IPS-11a (cell line): ENCODE data around the gene MEI1.

ENCODE experiments used
- H3K4me3 ChIP-seq: one replicate; pipeline ENCODE4 v1.5.1; 2013; ENCODE audit warnings: low read depth, low read length, control low read depth

Gene MEI1

GRCh38 chr22:41739576-41739975, 40.3 kb downstream of the MEI1 start:
- no peak overlapping the region for H3K4me3 ChIP-seq

- H3K4me3 ChIP-seq: no peak overlapping the region
Observed at GRCh38 chr22:41742918-41743317, 43.6 kb downstream of the MEI1 start.

- no peak overlapping the region for H3K4me3 ChIP-seq
Observed at GRCh38 chr22:41745968-41746367, 46.7 kb downstream of the MEI1 start.

- H3K4me3 ChIP-seq: no peak overlapping the region
Observed at GRCh38 chr22:41746567-41747400, 47.5 kb downstream of the MEI1 start.

DNA sequence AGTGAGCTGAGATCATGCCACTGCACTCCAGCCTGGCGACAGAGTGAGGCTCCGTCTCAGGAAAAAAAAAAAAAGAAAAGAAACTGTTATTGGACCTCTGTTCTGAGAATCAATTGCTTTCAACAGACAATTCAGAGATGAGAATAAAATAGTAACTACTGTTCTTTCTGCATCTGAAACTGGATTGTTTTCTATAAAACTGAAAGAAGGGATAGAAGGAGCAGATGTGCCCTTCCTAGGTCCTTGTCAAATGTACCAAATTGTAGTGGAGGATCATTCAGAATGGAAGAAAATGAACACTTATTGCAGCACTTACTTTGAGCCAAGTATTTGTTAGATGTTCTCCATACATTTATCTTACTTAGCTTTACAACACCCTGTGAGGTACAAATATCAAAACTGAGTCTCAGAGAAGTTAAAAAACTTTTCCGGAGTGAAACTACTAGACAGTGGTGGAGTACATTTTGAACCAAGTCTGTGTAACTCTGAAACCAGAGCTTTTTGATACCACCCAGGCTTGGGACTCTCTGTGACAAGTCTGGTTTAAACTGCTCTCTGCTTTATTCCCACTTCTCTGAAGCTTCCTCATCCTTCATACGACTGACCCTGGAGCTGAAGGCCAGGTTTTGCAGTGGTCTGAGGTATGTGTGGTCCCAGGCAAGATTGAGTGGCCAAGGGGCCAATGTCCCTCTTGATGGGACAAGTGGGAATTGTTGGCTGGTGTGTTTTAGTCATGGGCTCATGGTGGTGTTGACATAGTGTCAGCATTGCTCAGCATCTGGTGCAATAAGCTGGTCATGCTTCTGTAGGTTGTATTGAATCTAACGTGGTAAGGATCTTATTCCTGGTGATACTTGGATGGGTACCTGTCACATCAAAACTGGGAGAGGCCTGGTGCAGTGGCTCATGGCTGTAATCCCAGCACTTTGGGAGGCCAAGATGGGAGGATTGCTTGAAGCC, 53.0 kb downstream of the MEI1 start:
- no peak overlapping the region for H3K4me3 ChIP-seq

GRCh38 chr22:41753984-41754383, 54.7 kb downstream of the MEI1 start:
- H3K4me3 ChIP-seq: no peak overlapping the region

- H3K4me3 ChIP-seq: no peak overlapping the region
Observed at GRCh38 chr22:41757502-41757901, 58.2 kb downstream of the MEI1 start.

DNA sequence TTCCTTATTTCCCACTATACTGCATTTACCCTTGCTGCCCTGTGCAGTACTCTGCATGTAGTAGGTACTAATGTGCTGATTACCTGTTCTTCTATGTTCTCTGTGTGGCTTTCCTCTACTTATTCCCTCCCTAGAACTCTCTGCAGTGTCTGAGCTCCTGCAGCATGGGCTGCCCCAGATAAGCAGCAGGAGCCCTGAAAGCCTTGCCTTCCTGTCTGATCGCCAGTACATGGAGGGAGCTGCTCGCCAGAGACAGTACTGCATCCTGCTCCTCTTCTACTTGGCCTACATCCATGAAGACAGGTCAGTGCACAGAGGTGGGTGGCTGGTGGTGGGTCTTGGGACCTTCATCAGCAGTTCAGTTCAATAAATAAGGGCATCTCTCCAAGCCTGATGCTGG, 58.9 kb downstream of the MEI1 start:
- H3K4me3 ChIP-seq: no peak overlapping the region

DNA sequence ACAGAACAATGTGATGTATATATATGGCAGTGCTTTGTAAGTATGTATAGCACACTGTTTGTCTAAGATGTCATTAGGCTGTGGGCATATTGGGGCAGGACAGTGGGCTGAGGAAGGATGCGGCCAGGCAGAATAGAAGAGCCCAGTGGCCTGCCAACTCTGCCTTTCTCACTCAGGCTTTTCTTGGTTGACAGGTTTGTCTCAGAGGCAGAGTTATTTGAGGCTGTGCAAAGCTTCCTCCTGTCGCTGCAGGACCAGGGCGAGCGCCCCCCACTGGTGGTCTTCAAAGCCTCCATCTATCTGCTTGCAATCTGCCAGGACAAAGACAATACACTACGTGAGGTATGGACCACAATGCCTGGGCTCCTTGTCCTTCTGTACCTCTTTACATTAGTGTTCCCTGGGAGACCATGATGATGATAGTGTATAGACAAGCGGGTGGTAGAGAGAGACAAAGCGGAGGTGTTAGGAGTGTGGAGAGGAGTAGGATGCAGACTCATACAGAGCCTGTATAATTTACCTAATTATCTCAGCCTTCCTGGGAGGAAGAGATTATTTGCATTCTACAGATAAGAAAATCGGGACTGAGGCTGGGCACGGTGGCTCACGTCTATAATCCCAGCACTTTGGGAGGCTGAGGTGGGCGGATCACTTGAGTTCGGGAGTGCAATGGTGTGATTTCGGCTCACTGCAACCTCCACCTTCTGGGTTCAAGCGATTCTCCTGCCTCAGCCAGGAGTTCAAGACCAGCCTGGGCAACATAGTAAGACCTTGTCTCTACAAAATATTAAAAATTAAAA, 63.9 kb downstream of the MEI1 start:
- H3K4me3 ChIP-seq: no peak overlapping the region

DNA sequence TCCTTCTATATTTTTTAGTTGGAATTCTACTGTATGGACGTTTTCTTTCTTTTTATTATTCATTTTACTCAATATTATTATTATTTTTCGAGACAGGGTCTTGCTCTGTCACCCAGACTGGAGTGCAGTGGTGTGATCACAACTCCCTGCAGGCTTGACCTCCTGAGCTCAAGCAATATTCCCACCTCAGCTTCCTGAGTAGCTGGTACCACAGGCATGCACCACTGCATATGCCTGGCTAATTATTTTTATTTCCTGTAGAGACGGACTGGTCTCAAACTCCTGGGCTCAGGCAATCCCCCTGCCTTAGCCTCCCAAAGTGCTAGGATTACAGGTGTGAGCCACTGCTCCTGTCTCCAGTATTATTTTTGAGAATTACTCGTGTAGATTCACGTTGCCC, 67.2 kb downstream of the MEI1 start:
- H3K4me3 ChIP-seq: no peak overlapping the region

DNA sequence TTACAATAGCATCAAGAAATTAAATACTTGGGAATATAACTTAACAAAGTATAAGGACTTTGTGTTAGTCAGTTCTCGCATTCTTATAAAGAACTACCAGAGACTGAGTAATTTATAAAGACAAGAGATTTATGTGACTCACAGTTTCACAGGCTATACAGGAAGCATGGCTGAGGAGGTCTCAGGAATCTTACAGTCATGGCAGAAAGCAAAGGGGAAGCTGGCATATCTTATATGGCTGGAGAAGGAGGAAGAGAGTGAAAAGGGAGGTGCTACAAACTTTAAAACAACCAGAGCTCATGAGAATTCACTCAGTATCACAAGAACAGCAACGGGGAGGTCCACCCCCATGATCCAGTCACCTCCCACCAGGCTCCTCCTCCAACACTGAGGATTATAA, 69.1 kb downstream of the MEI1 start:
- H3K4me3 ChIP-seq: no peak overlapping the region

GRCh38 chr22:41770715-41771468, 71.6 kb downstream of the MEI1 start:
- H3K4me3 ChIP-seq: no peak overlapping the region

DNA sequence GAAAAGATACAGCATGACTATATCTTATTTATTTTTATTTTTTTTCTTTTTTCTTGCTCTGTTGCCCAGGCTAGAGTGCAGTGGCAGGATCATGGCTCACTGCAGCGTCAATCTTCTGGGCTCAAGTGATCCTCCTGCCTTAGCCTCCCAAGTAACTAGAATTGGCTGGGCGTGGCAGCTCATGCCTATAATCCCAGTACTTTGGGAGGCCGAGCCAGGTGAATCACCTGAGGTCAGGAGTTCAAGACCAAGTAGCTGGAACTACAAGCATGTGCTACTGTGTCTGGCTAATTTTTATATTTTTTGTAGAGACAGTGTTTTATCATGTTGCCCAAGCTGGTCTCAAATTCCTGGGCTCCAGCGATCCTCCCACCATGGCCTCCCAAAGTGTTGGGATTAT, 72.9 kb downstream of the MEI1 start:
- H3K4me3 ChIP-seq: no peak overlapping the region

DNA sequence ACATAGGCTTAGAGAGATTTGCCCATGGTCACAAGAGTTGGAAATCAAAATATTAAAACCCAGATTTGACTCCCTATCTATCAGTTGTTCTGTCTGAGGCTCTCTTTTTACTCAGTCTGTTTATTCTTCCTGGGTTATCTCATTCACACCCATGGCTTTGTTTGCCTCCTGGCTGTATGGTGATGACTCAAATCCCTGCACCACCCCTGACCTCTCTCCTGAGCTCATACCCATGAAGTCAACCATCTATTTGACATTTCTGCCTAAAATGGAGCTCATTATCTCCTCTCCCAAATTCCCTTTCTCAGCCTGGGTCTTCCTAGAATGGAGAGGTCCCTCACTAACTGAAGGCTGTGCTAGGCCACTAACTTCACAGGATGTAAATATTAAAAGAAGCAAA, 73.3 kb downstream of the MEI1 start:
- H3K4me3 ChIP-seq: no peak overlapping the region

- H3K4me3 ChIP-seq: no peak overlapping the region
Observed at GRCh38 chr22:41775338-41775737, 76.0 kb downstream of the MEI1 start.

DNA sequence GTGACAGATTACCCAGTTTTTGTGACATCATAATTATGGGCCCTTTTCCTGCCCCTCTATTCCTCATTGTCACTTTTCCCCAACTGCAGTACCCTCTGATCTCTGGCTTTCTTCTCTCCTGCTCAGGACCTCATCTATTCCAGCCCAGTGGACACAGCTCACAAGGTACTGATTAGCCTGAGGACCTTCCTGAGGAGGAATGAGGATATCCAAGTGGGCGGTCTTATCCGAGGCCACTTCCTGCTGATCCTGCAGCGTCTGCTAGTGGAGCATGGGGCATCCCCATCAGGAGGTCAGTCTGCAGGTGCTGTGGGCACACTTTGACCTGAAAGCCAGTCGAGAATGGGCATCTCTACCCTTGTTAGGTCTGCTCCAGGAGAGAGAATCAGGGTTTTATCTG, 76.7 kb downstream of the MEI1 start:
- no peak overlapping the region for H3K4me3 ChIP-seq

GRCh38 chr22:41776381-41776780, 77.1 kb downstream of the MEI1 start:
- no peak overlapping the region for H3K4me3 ChIP-seq

DNA sequence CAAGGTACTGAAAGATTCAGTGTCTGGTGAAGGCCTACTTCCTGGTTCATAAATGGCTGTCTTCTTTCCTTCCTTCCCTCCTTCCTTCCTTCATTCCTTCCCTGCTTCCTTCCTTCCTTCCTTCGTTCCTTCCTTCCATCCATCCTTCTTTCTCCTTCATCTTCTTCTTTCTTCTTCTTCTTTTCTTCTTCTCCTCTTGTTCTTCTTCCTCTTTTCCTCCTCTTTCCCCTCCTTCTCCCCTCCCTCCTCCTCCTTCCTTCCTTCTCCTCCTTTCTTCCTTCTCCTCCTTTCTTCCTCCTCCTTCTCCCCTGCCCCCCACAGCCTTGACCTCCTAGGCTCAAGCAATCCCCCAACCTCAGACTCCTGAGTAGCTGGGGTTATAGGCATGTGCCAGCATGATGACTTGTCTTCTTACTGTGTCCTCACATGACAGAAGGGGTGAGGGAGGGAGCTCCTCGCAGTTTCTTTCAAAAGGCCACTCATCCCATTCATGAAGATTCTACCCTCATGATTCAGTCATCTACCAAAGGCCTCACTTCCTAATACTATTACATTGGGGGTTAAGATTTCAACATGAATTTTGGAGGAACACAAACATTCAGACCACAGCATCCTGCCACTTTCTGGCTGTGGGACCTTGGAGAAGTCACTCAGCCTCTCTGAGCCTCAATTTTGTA, 78.6 kb downstream of the MEI1 start:
- H3K4me3 ChIP-seq: no peak overlapping the region

DNA sequence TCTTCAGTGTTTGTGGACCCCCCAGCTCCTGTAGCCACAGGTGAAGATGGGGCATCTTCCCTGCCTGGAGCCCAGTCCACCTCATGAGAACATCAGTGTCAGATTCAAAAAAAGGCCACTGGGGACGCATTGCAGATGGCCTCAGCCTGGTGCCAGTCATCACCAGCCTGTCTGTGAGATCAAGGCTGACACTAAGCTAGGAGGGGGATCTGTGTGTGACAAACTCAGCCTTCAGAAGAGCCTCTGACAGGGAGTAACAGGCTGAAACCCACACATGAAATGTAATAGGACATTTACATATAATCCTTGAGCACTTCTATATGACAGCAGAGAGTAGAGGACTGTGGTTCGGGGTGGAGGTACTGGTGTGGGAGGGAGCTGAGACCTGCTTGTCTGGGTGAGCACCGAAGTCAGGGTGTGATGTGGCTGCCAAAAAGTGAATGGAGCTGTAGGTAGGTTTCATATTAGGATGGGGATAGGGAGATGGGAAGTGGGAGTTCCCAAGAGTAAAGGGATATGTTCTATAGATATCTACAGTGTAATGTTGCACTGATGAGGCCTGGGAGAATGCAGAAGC, 80.7 kb downstream of the MEI1 start:
- H3K4me3 ChIP-seq: no peak overlapping the region
